HG03135 (cell line): Measurements from ENCODE around the gene IMMP2L.

Experiments
- ATAC-seq: cut with Tn5 transposase; IDR thresholded peaks from one replicate; pipeline ENCODE4 v1.9.1; 2021; ENCODE audit warnings: mild to moderate bottlenecking, moderate library complexity; ENCODE audit not compliant: unreplicated experiment

The IMMP2L gene

DNA sequence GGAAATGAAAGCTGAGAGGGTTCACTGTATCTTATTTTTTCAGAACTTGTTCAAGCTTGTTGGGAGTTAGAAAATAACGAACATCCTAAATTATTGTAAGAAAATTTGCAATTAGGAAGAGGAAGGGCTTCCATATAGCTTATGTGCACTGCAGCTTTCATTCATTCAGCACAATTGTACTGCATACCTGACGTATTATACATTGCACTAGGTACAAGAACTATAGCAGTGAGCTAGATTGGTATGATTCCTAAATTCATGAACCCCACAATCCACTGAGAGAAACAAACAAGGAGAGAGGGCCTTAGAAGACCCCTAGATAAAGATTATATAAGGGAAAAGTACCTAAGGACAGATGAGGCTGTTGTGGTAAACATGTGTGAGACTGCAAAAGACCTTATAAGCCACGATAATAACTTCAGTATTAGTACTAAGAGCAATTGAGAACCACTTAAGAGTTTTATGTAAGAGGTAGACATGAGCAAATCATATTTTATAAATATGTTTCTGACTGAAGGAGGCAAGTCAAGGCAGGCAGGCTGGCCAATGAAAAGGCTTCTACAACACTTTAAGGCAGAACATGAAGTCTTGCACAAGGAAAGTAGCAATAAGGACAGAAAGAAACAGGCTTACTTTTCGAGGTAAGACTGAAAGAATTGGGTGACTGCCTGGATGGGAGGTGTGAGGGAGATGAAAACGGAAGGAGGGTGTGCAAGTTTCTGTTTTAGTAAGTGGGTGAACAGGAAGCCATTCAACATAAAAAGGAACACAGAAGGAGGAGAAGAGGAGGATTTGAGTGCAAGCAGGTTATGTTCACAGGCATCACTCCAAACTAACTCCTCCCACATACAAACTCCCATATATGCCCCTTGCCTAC lies 549.3 kb downstream of the IMMP2L start:
- peak; percentile 96 for ATAC-seq

DNA sequence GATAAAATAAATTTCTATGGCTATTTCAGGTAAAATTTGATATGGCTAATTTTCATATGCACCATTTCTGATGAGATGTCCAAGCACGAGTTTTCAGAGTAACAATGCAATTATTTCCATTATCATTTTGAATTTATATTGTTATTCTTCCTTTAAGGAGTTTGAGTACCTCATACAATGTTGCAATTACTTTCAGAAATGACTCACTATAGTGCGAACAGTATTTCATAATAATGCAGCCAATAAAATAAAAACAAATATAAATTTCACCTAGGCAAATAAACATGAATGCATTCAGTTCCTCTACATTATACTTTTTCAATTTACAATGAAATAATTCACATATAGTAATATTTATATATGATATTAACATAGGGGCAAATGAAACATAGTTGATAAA lies 550.1 kb downstream of the IMMP2L start:
- ATAC-seq = no peak

DNA sequence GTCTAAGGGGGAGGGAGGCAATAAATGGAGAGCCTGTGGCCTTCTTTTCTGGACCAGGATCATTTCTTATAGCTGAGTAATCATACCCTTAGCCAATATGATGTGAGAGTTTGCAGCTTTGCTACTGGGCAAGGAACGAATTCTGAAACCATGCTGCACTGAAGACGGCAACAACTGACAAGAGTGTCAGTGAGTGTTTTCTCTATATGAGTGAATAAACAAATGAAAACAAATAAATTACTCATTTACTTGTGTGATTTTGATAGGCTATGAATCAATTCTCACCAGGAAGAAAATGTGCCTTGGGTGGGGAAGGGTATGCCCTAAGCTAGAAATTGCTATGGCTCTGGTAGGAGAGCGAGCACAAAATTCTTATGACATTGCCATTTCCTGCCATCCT lies 550.8 kb downstream of the IMMP2L start:
- ATAC-seq = no peak

DNA sequence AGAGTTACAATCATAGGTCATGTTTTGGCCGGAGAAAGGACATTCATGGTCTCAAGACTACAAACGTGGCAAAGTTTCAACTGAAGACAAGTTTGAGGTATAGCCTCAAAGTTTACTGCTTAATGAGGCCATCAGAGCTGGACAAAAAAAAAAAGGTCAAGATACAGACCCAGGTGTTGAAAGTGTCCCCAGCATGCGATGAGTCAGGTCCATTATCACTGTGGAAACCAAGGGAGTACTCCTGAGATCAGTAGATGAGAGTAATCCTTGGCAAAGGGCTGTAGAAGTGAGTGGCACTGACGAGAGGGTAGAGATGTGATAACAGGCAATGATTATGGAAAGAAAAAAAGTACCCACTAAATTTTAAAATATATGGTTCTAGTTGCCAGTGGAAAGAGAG lies 551.5 kb downstream of the IMMP2L start:
- ATAC-seq = no peak

DNA sequence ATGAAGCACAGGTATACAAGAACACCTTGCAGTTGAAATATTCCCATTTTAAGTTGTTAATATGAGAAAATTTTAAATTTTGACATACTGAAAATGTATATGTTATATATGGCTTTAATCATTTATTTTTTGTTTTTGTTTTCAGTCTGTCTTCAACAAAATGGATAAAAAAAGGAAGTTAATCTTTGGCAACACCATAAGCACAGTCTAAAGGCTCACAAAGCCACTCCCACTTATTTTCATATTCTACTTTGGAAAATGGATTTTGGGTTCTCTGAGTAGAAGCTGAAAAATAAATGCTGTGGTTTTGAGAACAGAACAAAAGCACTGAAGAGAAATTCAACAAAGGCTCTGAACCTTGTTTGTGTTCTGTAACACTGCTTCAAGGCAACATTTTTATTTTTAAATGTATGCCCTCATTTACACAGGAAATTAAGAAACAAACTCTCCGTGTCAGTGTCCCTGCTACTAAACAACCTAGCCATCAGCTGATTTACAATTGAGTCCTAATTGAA lies 552.7 kb downstream of the IMMP2L start:
- no peak for ATAC-seq

DNA sequence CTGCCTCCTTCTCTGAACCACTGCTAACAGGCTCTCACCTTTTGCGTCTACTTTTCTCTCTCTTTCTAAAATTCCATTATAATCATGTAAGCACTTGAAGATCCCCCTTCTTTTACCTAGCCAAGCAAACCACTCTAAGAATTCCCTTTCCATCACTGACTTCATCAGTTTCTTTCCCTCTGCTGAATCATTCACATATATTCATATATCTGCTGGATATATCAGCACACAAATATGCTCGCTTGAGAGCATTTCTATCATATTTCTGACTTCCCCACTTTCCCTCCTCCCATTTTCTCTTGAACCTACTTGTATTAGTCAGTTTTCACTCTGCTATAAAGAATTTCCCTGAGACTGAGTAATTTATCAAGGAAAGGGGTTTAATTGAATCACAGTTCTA lies 555.6 kb downstream of the IMMP2L start:
- no peak for ATAC-seq

DNA sequence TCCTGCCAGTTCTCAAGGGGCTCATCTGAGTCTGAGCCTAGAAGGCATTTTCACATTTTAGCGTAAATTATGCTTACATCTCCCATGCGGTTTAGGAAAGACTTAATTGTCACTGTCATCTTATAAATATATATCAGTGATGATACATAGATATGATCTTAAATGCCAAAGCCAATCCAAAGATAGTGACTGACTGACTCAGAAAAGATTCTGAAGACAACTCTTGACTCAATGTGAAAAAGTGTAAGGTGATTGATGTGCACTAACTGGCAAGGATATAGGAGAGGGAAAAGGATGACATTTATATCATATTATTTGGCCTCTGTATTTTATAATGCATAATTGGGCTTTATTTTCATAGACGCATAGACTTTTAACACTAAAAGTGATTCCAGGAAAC lies 556.3 kb downstream of the IMMP2L start:
- ATAC-seq = no peak

DNA sequence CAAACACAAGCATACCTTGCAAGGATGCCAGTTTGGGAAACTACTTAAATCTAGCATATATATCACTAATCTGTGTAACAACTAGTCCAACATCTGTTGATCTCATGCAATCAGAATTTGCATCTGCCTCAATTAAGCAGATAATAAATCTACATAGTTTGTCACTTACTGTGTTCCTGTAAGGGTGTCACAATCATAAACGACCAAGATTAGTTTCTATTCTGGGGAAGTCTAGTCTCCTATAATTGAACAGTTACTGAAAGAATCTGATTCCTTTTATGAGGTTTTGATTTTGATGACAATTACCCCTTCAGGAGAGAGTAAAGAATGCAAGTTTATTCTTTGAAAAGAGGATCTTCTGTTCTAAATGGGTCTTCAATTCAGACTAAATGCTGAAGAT lies 556.8 kb downstream of the IMMP2L start:
- no peak for ATAC-seq

DNA sequence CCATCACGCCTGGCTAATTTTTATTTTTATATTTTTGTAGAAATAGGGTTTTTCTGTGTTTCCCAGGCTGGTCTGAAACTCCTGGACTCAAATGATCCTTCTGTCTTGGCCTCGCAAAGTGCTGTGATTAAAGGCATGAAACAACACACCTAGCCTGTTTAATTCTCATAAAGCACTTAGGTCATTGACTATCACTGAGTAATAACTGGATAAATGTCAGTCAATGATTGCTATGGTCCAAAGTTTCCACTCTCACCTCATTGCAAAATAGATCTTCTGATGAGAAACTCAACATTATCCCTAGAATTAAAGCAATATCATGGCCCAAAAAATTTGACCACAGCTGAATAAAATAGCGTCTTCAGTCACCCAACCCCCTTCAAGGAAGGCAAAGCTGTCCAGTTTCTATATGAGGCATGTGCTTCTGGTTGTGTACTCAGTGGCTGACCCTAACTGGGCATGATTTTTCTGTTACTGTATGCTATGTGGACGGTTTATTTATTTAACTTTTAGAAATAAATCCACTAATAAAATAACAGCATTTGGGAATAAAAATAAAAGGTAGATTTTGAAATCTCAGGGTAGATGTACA lies 557.9 kb downstream of the IMMP2L start:
- no peak for ATAC-seq

DNA sequence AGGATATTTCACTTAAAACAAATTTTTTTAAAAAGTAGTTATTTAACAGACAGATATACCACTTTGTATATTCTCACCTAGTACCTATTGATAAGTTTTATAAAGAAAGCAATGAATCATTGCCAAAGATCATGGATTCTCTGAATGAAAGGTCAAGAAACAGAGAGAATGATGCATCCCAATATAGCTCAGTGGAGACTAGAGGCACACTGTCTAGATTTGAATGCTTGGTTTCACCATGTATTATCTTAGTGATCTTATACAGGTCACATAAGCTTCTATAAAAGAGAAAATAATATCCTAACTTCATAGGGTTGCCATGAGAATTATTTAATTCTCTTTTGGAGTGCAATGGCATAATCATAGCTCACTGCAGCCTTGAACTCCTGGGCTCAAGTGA lies 558.4 kb downstream of the IMMP2L start:
- no peak for ATAC-seq

DNA sequence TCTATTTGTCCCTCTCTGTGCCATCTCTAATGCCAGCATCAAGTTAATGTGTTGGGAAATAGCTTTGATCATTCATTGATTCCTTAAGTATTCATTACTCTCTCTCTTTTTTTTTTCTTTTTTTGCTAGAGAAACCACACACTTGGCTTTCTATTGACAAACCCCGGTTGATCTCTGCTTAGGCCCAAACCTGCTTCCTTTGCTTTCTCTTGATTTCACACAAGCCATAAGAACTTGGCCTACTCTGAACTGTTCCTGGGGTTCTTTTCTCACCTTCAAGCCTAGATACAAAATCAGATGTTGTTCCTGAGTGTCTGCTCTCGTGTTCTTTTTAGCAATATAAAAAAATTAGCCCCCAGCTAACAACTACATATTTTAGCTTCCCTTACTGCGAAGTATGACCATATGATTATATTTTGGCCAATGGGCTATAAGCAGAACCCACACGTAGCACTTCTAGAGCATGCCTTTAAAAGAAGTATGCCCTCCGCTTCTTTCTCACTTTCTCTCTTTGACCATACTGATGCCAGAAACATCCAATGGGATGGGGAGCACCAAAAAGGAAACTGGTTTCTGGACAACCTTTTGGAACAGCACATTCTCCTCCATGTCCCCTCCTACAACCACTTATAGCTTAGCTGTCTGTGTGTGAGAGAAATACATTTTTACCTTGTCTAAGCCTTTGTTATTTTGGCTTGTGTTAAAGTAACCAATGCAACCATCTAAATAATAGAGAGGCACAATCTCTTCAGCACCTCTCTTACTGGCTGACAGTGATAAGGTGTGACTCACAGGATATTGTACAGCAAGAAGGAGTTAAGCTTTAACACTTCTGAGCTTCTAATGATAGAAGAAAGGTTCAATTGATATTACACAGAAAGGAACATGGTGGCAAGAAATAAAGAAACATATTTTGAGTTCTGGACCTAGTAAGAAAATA lies 568.0 kb downstream of the IMMP2L start:
- no peak for ATAC-seq

DNA sequence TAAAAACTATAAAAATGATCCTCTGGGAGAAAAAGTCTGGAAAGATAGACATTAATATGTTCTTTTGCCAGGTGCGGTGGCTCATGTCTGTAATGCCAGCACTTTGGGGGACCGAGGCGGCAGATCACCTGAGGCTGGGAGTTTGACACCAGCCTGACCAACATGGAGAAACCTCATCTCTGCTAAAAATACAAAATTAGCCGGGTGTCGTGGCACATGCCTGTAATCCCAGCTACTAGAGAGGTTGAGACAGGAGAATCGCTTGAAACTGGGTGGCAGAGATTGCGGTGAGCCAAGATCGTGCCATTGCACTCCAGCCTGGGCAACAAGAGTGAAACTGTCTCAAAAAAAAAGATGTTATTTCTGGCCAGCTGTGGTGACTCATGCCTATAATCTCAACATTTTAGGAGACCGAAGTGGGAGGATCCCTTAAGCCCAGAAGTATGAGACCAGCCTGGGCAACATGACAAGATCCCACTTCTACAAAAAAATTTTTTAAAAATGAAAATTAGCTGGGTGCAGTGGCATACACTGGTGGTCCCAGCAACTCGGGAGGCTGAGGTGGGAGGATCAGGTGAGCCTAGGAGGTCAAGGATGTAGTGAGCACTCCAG lies 573.3 kb downstream of the IMMP2L start:
- no peak for ATAC-seq

DNA sequence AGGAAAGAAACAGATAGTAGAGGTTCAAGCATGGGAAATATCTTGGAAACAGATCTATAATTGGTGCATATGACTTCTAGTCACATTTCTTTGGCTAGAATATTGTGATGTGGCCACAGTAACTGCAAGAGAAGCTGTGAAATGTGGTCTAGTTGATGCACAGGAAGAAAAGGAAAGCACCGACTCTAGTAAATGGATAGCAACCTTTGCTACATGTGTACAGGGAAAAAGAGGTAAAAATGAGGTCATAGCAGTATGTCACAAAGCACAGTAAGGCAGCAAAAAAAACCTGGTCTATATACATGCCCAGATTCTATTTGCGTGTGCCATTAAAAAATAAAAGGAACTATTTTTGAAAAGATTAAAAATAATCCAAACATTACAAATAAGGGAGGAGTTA lies 573.9 kb downstream of the IMMP2L start:
- no peak for ATAC-seq

DNA sequence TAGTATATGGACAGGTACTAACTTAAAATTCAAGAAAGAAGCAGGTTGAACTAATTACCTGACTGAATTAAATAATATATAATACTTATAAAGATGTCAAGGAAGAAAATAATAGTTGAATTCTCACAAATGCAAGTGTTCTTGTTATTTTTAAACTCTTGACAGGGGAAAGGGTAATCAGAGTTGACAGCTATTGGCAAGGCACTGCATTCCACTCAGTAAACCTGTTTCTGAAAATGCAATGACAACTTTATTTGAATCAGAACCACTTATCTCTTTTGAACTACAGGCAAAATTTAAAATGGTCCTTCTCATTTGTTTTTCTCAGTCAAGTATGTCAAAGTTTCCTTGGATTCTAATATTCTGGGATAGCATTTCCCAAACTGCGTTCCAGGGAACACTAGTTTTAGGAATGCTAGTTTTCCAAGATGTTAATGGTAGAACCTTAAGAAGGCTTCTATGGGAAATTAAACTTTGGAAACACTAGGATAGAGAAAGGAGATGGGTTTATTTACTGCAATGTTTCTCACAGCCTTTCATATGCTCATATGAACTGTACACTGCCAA lies 575.1 kb downstream of the IMMP2L start:
- no peak for ATAC-seq

DNA sequence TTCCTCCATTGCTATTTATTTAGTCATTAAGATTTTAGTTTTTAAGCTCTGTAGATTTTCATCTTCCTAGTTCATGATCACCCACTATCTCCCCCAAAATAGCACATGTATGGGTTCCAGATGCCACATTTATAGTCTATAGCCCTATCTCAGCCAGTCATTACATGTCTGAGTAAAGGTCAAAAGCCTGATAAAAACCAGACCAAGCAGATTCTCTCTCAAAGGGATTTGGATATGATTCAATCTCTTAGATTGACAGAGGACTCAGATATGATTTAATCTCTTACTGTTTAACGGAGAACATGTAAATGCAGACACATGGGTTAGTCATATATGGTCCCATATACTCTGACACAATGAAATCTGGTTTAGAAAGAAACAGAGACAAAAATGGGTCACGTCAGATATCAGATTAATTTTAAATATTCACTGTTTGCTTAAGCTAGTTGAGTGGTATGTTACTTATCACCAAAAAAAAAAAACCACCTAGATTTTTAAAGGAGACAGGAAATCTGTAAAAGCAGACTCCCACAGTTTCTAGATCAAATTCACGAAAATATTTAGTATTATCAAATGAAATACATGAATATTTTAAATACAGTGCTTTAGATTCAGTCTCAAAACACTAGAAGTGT lies 578.4 kb downstream of the IMMP2L start:
- ATAC-seq = no peak

DNA sequence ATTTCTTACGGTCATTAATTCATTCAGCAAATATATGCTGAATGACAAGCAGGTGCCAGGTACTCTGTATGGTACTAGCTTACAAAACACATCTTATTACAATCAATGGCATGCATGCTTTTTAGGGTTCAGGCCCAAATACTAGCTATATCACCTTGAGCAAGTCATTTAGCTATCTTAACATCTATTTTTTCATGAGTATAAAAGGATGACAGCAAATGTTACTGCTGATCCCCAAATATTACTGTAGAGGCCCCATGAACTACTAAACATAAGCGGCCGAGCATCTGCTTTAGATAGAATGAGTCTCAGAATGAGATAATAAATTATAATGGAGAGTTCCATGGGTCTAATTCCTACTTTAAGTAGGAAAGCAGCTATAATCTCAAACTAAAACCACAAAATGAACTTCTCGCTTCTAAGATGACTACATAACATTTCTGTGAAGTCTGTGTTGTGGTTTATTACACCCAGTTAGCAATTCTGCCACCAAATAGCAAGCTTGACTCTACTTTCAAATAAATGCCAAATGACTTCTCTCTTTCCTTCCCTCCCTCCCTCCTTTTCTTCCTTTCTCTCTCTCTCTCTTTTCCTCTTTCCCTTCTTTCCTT lies 585.1 kb downstream of the IMMP2L start:
- ATAC-seq = no peak

DNA sequence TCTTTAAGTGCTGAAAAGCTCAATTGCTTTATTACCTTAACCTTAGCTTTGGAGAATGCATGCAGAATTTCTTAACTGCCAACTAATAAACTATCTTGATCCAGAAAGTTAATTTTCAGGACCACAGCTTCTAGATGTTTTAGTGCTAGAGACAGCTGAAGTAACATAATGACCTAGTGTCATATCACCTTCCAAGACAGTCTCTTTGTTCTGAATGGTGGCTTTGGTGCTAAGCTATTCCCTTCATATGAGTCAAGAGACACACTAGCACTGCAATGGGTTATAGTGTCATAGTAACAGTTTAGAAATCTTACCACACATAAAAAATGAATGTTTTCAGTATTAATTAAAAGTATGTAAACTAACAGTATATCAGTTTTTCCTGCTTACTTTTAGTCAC lies 586.8 kb downstream of the IMMP2L start:
- no peak for ATAC-seq

DNA sequence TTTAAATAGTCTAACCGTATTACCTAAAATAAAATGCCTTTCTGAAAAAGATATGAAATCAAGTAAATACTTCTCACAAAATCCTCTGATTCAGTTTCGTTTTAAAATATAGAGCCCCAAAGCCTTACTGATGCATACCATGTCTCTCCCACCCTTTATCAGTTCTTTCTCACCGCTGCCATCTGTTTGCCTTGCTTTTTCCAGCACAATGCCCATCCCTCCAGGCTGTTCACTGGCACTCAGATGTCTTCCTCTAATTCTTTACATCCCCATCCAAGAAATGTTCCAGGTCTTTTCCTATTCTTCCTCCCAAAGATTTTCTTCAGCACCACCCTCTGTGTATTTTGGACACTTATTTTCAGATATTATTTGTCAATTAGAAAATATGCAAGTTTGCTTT lies 587.9 kb downstream of the IMMP2L start:
- ATAC-seq = no peak

DNA sequence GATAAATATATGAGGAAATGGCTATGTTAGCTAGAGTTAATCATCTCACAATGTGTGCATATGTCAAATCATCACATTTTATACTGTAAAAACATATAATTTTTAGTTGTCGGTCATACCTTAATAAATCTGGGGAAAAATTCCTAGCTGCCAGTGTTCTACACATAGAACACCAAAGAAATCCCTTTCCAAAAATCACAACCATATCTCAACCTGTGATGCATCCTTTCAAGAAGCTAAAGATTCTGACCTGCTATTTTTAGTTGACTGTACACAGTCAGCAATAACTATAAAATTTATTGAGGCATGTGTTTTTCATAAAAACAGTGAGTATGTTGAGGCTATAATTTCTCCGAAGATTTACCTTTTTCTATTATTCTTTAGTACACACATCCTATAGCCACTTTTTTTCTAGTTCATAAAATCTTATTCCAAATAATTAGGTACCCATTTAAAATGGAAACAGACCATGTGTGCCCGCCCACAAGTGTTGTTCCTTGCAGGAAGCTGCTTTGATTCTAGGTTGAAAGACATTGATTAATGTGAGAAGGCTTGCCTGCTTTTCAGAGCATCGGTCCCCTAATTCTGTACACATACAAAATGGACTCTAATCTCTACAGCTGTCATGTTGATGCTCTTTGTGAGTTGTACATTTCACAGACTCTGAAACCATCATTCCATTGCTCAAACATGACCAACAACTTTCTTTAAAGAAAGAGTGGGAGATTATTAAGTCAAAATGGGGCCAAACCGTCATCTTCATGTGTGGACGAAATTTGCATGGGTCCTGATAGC lies 588.9 kb downstream of the IMMP2L start:
- ATAC-seq = no peak
